ENCODE measurements around the gene SAMSN1. TPM values are rescaled to one million over a fixed set of nuclear protein-coding genes. Genes with fewer than 3 reads are reported as not detected.

Gene SAMSN1
- total and polyA plus RNA-seq, 9 of the 15 experiments (the other 6 are each of a cell fraction or from before 2014, with no cell fraction given): 101 to 223 (median 159) TPM

DNA sequence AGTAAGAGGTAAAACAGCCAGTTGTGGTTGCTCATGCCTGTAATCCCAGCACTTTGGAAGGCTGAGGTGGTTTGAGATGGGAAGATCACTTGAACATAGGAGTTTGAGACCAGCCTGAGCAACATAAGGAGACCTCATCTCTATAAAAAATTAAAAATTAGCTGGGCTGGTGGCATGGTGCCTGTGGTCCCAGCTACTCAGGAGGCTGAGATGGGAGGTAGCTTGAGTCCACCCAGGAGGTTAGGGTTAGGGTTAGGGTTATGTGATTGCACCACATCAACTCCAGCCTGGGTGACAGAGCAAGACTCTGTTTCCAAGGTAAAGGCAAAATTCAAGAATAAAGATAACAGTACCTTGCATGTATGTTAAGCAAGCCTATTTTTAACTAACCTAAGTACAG lies 3.5 kb downstream of the SAMSN1 start (continued):
- no peak for TF ChIP-seq HDAC2 (IDR thresholded peaks at IDR 0.05)
- no peak for TF ChIP-seq CBFA2T3 (IDR thresholded peaks at IDR 0.05)
- TF ChIP-seq NRF1 (conservative IDR thresholded peaks at IDR 0.05 in 1 of 2, IDR thresholded peaks at IDR 0.05 in 1 of 2): 0 out of 4 replicates have a peak, but pooled peaks of 1 of the 2 experiments have one; percentile 15
- no peak for TF ChIP-seq ZNF232 (CRISPR knock-in tag; IDR thresholded peaks at IDR 0.05)
- peak; percentile 85 for TF ChIP-seq CEBPB (tag; IDR thresholded peaks at IDR 0.05)
- TF ChIP-seq TCF7 (IDR thresholded peaks at IDR 0.05; ENCODE audit: borderline replicate concordance): no peak
- TF ChIP-seq ZNF41 (CRISPR knock-in tag; conservative IDR thresholded peaks at IDR 0.05): no peak
- TF ChIP-seq SRF (CRISPR knock-in tag; IDR thresholded peaks at IDR 0.05): no peak
- TF ChIP-seq LARP7 (IDR thresholded peaks at IDR 0.05): 0 out of 2 replicates have a peak, but pooled peaks have one; percentile 57
- TF ChIP-seq U2AF2 (optimal IDR thresholded peaks at IDR 0.05; ENCODE audit: low read depth, low read length): no peak
- peak; percentile 40; the same call in 1 of the 2 replicates for TF ChIP-seq NBN (IDR thresholded peaks at IDR 0.05; ENCODE audit: low read depth)
- TF ChIP-seq, protein P1, sequence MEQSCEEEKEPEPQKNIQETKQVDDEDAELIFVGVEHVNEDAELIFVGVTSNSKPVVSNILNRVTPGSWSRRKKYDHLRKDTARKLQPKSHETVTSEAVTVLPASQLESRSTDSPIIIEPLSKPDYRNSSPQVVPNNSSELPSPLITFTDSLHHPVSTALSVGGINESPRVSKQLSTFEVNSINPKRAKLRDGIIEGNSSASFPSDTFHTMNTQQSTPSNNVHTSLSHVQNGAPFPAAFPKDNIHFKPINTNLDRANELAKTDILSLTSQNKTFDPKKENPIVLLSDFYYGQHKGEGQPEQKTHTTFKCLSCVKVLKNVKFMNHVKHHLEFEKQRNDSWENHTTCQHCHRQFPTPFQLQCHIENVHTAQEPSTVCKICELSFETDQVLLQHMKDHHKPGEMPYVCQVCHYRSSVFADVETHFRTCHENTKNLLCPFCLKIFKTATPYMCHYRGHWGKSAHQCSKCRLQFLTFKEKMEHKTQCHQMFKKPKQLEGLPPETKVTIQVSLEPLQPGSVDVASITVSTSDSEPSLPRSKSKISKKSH (CRISPR knock-in tag; IDR thresholded peaks at IDR 0.05): no peak
- TF ChIP-seq, protein P2, sequence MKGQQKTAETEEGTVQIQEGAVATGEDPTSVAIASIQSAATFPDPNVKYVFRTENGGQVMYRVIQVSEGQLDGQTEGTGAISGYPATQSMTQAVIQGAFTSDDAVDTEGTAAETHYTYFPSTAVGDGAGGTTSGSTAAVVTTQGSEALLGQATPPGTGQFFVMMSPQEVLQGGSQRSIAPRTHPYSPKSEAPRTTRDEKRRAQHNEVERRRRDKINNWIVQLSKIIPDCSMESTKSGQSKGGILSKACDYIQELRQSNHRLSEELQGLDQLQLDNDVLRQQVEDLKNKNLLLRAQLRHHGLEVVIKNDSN (CRISPR knock-in tag; IDR thresholded peaks at IDR 0.05): no peak
- TF ChIP-seq, protein P3, sequence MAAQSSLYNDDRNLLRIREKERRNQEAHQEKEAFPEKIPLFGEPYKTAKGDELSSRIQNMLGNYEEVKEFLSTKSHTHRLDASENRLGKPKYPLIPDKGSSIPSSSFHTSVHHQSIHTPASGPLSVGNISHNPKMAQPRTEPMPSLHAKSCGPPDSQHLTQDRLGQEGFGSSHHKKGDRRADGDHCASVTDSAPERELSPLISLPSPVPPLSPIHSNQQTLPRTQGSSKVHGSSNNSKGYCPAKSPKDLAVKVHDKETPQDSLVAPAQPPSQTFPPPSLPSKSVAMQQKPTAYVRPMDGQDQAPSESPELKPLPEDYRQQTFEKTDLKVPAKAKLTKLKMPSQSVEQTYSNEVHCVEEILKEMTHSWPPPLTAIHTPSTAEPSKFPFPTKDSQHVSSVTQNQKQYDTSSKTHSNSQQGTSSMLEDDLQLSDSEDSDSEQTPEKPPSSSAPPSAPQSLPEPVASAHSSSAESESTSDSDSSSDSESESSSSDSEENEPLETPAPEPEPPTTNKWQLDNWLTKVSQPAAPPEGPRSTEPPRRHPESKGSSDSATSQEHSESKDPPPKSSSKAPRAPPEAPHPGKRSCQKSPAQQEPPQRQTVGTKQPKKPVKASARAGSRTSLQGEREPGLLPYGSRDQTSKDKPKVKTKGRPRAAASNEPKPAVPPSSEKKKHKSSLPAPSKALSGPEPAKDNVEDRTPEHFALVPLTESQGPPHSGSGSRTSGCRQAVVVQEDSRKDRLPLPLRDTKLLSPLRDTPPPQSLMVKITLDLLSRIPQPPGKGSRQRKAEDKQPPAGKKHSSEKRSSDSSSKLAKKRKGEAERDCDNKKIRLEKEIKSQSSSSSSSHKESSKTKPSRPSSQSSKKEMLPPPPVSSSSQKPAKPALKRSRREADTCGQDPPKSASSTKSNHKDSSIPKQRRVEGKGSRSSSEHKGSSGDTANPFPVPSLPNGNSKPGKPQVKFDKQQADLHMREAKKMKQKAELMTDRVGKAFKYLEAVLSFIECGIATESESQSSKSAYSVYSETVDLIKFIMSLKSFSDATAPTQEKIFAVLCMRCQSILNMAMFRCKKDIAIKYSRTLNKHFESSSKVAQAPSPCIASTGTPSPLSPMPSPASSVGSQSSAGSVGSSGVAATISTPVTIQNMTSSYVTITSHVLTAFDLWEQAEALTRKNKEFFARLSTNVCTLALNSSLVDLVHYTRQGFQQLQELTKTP (IDR thresholded peaks at IDR 0.05; ENCODE audit: low read depth in 1 of 2, partially characterized antibody in 2 of 2): peak in 1 of 2 experiments; percentile 53
- TF ChIP-seq ZNF76 (CRISPR knock-in tag; IDR thresholded peaks at IDR 0.05; ENCODE audit: borderline replicate concordance): no peak
- TF ChIP-seq, protein P4, sequence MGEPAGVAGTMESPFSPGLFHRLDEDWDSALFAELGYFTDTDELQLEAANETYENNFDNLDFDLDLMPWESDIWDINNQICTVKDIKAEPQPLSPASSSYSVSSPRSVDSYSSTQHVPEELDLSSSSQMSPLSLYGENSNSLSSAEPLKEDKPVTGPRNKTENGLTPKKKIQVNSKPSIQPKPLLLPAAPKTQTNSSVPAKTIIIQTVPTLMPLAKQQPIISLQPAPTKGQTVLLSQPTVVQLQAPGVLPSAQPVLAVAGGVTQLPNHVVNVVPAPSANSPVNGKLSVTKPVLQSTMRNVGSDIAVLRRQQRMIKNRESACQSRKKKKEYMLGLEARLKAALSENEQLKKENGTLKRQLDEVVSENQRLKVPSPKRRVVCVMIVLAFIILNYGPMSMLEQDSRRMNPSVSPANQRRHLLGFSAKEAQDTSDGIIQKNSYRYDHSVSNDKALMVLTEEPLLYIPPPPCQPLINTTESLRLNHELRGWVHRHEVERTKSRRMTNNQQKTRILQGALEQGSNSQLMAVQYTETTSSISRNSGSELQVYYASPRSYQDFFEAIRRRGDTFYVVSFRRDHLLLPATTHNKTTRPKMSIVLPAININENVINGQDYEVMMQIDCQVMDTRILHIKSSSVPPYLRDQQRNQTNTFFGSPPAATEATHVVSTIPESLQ (CRISPR knock-in tag; IDR thresholded peaks at IDR 0.05): no peak
- TF ChIP-seq BMI1 (IDR thresholded peaks at IDR 0.05; ENCODE audit: low read length): no peak
- TF ChIP-seq MTA3 (IDR thresholded peaks at IDR 0.05; ENCODE audit: borderline replicate concordance): no peak
- no peak for TF ChIP-seq NR1H2 (CRISPR knock-in tag; IDR thresholded peaks at IDR 0.05)
- no peak for TF ChIP-seq MEF2A (IDR thresholded peaks at IDR 0.05; ENCODE audit: control insufficient read depth, low read depth, low read length)
- no peak for TF ChIP-seq CBX5 (IDR thresholded peaks at IDR 0.05; ENCODE audit: borderline replicate concordance, low read depth)
- peak; percentile 33; the same call in 1 of the 2 replicates for TF ChIP-seq CEBPG (CRISPR knock-in tag; IDR thresholded peaks at IDR 0.05)
- peak in 1 of 2 experiments; percentile 79; a peak in 3 of 4 replicates for TF ChIP-seq CEBPG (tag; conservative IDR thresholded peaks at IDR 0.05 in 1 of 2, IDR thresholded peaks at IDR 0.05 in 1 of 2)

Measured in K562 (cell line).